CD4-positive, alpha-beta T cell treated with Interleukin-2 at 100 ng/mL for 4 hours (primary cell): ENCODE data around the gene MANF.

Experiments used
- DNase-seq: peaks from one replicate; pipeline ENCODE4 v3.0.0-alpha.2; 2020; ENCODE audit warnings: low spot score

Gene MANF

GRCh38 chr3:51390246-51391074, 5.4 kb downstream of the MANF start:
- no peak for DNase-seq

GRCh38 chr3:51391075-51391565, 6.0 kb downstream of the MANF start, which contains the start of gene RBM15B:
Gene RBM15B, plus strand, starts transcription at chr3:51391285. Its CDS starts 115 bp downstream, at chr3:51391400.
- peak; percentile 97 for DNase-seq

GRCh38 chr3:51391566-51392354, 6.7 kb downstream of the MANF start:
- peak; percentile 50 for DNase-seq

DNA sequence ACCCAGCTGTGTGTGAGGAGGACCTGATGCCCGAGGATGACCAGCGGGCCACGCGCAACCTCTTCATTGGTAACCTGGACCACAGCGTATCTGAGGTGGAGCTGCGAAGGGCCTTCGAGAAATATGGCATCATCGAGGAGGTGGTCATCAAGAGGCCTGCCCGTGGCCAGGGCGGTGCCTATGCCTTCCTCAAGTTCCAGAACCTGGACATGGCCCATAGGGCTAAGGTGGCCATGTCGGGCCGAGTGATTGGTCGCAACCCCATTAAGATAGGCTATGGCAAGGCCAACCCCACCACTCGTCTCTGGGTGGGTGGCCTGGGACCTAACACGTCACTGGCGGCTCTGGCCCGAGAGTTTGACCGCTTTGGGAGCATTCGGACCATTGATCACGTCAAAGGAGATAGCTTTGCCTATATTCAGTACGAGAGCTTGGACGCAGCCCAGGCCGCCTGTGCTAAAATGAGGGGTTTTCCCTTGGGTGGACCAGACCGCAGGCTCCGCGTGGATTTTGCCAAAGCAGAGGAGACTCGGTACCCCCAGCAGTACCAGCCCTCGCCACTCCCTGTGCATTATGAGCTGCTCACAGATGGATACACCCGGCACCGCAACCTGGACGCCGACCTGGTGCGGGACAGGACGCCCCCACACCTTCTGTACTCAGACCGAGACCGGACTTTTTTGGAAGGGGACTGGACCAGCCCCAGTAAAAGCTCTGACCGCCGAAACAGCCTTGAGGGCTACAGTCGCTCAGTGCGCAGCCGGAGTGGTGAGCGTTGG, 7.5 kb downstream of the MANF start:
- DNase-seq, result no peak

- no peak for DNase-seq
These were observed 8.0 kb downstream of the MANF start for GRCh38 chr3:51393134-51393495.

DNA sequence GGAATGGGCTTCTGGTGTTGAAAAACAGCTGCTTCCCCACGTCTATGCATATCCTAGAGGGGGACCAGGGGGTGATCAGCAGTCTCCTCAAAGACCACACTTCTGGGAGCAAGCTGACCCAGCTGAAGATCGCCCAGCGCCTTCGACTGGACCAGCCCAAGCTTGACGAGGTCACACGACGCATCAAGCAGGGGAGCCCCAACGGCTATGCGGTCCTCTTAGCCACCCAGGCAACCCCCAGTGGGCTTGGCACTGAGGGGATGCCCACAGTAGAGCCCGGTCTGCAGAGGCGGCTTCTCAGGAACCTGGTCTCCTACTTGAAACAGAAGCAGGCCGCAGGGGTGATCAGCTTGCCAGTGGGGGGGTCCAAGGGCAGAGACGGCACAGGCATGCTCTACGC, 8.5 kb downstream of the MANF start:
- DNase-seq, result no peak

GRCh38 chr3:51394541-51394940, 9.4 kb downstream of the MANF start:
- DNase-seq, result no peak

DNA sequence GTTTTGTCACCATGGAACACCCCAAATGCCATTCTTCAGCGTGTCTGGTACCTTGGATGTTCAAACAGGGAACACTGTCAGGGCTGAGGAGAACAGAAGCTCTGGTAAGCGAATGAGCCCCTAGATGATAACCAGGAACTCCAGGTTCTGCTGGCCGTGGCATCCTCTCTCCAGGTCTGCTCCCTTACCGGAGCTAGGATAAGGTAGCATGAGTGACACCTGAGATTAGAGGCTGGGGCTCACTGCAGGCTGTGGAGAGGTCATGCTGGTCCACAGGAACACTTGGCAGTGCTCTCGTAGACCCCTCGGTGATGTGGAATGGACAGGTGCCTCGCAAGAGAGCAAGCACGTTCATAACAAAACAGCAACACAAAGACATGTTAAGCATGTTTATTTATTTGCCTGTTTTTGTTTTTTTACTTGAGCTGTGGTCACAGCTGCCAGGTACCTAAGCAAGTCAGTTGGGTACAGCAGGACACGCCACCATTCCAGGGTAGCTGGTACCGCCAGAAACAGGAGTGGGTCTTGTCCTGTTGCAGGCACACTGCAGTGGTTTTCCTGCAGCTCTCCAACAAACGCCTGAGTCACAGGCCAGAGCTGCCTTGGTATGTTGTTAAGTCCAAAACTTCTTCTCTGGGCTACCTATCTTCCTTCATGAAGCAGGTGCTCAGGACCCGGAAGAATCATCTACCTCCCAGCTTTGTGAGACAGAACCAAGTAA, 10.6 kb downstream of the MANF start:
- DNase-seq, result no peak

GRCh38 chr3:51396401-51396800, 11.3 kb downstream of the MANF start:
- no peak for DNase-seq

GRCh38 chr3:51397392-51397791, 12.3 kb downstream of the MANF start:
- DNase-seq, result no peak

DNA sequence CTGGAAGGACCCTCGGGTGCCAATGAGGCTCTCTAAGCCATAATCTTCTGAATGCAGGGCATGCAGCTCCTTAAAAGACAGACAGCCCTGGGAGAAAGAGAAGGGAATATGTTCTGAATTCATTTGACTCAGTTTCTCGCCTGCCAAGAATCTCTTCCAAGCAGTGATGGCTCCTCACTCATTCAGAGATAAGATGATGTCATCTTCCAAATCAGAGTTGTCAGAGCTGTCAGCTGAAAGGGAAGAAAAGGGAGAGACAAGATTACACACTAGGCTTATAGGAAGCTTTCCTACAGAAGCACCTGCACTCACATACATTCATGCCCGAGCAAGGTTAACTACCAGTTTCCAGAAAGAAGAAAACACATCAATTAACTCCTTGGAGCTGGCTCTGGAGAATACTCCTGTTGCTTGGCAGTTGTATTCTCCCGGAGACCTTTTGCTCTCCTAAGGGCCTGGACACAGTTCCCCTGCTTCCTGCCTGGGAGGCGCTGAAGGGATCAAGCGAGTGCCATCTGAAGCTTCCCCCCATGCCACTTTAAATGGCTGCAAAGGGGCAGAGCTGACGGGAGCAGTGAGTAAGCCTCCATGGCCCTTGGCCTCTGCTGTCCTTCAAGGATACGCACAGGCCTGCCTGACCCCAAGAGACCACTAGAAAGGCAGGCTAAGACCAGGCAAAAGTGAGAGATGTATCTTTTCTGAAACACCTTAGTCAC, 13.7 kb downstream of the MANF start:
- no peak for DNase-seq

DNA sequence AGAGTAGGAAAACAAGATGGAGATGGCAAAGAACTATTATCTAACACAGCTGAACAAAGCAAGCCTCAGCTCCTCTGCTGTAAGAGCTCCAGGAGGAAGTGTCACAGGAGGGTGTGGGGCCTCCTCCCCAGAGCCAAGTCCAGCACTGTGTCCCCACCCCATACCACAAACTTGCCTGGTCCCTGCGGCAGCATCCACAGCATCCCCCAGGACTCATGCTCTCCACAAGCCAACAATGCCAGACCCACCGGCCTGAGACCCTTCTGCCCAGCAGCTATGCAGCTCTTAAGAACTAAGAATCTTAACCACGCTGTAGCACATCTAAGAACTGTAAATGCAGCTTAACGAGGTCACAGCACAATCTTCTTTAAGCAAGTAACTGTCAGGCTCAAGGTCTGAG, 15.1 kb downstream of the MANF start:
- no peak for DNase-seq

DNA sequence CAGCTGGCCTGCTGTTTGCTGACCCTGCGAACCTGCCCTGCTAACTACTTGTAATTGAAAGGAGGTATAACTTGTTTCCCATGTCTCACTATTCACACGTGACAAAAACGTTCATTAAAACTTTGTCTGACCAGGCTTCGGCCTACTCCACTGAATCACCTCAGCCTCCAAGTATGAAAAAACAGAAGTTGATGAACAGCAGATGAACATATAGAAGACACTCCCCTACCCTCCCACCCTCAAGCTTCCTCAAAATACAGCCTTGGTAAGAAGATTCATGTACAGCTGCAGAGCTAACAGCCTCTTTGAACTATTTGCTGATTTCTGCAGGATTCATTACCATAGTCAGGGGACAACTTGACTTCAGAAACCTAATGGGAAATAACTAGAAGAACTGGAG, 16.6 kb downstream of the MANF start:
- no peak for DNase-seq

GRCh38 chr3:51403675-51404074, 18.6 kb downstream of the MANF start:
- no peak for DNase-seq

DNA sequence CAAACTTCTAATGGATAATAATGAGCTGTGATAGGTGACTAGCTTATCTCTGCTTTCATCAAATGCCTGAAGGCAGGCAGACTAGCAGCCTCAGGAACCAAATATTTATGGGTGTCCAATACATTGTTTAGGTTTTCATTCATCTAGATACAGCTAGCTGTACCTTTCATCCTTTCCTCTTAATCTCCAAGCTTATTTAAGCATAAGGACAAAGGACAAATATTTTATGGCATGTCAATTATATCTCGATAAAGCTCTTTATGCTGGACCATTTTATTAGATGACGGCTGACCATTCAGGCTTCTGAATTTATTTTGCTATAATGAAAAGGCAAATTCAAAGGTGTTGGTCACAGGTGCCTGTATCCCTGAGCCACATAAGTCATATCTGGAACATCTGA, 22.9 kb downstream of the MANF start:
- no peak for DNase-seq

GRCh38 chr3:51408813-51409212, 23.7 kb downstream of the MANF start:
- no peak for DNase-seq

- no peak for DNase-seq
These were observed 37.1 kb downstream of the MANF start for GRCh38 chr3:51422211-51422610.

- no peak for DNase-seq
These were observed 41.8 kb downstream of the MANF start for GRCh38 chr3:51426921-51427320.

GRCh38 chr3:51429138-51429537, 44.0 kb downstream of the MANF start:
- no peak for DNase-seq

DNA sequence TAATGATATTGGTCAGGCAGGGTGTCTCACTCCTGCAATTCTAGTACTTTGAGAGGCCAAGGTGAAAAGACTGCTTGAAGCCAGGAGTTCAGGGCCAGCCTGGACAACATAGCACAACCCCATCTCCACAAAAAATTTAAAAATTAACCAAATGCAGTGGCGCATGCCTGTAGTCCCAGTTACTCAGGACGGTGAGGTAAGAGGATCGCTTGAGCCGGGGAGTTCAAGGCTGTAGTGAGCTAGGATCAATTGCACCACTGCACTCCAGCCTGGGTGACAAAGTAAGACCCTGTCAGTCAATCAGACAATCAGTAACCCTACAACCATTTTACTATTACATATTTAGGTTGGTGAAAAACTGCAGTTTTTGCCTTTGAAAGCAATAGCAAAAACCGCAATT, 49.0 kb downstream of the MANF start:
- no peak for DNase-seq

DNA sequence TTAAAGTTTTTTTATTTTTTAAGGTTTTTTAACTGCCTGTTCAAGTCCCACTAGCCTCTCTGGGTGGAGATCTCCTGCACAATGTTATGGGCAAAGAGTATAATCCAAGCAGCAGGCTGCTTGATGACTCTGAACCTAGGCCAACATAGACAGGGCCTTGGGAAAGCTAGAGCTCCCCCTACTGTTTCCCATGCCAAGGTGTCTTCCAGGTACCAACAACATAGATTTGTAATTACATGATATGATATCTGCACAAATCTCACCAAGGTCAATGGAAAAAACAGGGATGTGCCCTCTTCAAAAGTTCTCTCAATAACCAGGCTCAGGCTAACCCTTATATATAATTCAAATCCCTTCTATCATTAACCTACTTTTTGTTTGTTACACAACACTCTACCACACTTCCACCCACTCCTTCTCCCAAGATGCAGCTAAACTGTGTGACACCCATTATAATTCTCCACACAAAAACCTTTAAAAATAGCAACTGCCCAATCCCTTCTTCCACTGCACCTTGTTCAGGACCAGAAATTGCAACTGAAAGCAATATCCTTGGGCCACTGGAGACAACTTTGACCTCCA, 49.7 kb downstream of the MANF start:
- DNase-seq, result peak; percentile 63
